ENCODE measurements around the gene IGFALS.

Gene IGFALS

DNA sequence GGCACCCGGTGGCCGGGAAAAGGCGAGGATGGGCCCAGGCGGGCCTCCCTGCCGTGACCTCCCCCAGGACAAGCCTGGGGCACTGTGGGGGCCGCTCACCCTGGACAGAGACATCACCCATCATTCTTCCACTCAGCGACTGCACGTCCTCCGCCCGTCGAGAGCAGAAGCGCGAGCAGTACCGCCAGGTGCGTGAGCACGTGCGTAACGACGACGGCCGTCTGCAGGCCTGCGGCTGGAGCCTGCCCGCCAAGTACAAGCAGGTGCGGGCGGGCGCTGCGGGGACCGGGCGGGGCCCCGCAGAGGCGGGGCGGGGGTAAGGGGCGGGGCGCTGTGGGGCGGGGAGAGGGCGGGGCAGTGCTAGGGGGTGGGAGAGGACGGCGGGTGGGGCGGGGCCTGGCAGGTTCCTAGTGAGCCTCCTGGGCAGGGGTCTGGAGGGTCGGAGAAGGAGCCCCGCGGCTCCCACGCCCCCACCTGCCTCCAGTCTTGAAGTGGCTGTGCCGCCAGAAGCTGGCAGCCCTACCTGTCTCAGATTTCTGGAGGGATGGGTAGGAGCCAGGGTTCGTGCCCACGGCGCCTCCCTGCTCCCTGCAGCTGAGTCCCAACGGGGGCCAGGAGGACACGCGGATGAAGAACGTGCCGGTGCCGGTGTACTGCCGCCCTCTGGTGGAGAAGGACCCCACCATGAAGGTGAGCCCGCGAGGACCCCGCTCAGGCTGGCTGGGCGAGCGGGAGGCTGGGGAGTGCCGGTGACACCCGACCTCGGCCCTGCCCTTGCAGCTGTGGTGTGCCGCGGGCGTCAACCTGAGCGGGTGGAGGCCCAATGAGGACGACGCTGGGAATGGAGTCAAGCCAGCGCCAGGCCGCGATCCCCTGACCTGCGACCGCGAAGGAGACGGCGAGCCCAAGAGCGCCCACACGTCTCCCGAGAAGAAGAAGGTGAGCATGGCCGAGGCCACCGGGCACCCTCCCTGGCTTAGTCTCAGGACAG is 29.7 kb downstream of the IGFALS start:
- no peak for DNase-seq

DNA sequence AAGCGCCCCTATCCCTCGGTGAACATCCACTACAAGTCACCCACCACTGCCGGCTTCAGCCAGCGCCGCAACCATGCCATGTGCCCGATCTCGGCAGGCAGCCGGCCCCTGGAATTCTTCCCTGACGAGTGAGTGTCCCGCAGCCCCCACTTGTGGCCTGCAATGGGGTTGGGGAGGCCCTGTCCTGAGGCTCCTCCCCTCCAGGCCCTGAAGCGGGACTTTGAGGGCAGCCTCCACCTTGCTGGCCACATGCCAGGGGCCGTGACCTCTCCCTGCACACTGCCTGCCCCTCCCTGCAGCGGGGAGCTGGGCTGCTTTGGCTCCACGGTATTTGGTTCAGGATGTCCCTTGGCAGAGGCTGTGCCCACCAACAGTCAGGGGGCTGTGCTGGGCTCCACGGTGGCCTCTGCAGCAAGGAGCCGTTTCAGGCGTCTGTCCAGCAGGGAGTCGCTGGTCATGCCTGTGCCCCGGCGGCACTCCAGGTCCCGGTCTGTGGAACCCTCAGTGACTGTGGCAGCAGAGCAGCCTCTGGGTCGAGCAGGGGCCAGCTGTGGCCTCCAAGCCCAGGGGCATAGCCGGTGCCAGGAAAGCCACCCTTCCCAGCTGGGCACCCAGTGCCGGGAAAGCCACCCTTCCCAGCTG is 30.5 kb downstream of the IGFALS start:
- no peak for DNase-seq

DNA sequence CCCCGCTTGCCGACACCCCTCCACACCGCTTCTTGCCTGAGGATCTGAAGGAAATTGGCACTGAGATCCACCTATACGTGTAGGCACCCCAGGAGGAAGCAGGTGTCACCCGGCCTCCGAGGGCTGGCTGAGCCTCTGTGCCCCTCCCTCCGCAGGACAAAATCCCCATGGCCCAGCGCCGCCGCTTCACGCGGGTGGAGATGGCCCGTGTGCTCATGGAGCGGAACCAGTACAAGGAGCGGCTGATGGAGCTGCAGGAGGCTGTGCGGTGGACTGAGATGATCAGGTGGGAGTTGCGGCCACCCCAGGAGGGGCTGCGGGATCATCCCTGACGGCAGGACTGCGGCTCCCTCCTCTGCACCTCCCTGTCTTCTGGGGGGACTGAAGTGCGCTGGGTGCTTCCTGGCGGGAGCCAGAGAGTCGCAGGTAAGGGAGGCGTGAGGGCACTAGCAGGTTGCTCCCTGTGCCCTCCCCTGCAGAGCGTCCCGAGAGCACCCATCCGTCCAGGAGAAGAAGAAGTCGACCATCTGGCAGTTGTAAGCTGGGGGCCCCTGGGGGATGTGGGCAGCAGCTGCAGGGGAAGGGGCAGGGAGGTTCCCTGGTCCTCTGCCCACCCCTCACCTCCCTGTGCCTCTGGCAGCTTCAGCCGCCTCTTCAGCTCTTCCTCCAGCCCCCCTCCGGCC is 31.2 kb downstream of the IGFALS start:
- DNase-seq: no peak

DNA sequence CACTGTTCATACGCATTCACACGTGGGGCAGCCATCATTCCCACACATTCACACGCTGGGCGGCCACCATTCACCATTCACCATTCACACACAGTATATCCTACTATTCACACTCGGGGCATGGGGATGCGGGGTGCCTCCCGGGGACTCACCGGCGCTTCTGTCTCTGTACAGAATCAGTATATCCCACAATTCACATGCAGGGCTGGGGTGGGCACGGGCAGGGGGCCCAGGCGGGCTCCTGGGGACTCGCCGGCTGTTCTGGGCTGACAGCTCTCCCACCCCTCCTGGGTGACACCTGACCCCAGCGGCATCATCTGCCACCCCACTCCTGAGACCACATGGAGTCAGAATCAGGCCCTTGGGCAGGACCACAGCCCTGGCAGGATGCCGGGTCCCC is 31.8 kb downstream of the IGFALS start:
- DNase-seq: no peak

DNA sequence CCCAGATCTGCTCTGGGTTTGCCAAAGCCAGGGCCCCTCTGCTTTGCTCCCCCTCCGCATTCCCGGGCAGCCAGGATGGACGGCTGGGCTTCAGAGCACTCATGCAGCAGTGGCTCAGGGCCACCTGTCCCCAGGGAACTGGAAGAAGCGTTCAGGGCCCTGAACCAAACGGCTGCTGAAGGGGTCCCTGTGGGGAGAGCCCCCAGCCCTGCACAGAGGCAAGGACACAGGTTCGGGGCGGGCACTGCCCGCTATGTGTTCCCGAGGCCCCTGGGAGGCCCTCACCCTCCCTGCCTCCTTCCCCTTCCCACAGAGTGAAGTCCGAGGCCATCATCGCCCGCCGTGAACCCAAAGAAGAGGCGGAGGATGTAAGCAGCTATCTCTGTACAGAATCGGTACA is 32.6 kb downstream of the IGFALS start:
- DNase-seq: no peak

DNA sequence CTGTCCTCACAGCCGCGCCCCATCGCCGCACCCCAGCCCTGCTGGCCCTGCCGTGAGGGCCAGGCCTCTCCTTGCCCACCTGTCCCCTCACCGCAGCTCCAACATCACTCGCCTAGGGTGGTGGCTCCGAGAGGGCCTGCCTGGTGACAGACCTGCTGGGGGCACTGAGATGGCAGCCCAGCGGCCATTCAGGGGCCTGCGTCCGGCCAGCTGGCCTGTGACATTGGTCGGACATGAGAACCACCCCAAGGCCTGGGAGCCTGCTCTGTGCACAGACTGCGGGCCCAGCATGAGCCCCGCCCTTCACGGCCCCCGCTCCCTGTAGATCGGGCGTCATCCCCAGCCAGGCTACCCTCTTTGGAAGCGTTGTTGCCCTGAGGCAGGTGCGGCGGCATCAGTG is 34.0 kb downstream of the IGFALS start:
- no peak for DNase-seq

DNA sequence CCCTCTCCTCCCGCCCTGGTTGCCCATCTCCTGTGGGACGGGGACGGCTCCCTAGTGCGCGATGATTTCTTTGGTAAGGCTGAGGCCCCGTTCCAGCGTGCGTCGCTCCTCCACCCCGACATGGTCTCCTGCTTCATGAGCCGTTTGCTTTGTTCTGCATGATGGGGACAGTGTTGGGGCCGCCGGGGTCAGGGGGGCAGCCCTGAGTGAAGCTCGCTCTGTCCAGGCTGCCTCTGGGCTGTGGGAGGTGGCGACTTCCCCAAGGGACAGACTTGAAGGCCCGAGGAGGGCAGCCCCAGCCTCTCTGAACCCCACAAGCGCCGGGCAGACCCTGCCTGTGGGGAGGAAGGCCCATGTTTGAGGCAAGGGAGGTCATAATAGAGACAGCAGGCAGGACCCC is 34.6 kb downstream of the IGFALS start:
- no peak for DNase-seq

DNA sequence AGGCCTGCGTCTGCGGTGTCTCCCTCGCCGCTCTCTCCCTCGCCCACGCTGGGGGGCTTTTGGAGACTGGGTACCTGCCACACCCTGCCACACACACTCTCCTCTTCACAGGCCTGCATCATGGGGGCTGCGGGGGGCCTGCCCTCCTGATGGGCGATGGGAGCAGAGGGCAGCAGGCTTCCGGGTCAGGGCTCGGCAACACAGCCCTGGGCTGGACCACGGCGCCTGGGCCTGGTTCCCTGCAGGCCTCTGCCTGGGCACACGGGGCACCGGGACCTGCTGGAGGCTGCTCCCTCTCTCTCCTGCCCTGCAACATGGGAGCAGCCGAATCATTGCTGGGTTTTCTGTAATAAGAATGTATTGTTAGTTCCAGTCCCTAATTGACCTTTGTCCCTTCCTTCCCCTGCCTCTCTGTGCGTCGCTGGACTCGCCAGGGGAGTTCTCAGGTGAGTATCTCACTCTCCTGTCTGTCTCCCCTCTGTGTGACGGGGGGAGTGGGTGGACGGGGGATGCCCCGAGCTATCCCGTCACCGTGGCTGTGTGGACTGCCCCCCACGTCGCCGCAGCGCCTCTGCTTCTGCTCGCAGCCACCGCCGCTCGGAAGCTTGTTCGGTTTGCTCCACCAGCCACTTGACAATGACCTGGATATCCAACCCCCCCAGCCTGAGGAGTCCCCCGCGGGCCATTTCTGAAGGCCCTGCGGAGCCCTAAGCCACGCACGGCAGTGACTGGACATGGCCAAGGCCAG is 35.6 kb downstream of the IGFALS start:
- no peak for DNase-seq

DNA sequence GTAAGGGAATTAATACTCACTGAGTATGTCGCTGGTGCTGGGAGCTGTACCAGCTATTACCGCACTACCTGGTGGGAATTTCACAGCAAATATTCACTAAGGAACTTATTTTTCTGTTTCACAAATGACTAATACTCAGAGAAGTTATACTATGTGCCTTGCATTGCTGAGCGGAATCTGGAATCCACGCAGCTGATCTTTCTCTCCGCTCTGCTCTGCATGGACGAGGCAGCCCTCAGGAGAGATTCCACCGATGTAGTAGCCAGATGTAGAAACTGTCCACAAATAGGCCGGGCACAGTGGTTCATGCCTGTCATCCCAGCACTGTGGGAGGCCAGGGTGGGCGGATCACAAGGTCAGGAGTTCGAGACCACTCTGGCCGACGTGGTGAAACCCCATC is 39.3 kb downstream of the IGFALS start:
- no peak for DNase-seq

DNA sequence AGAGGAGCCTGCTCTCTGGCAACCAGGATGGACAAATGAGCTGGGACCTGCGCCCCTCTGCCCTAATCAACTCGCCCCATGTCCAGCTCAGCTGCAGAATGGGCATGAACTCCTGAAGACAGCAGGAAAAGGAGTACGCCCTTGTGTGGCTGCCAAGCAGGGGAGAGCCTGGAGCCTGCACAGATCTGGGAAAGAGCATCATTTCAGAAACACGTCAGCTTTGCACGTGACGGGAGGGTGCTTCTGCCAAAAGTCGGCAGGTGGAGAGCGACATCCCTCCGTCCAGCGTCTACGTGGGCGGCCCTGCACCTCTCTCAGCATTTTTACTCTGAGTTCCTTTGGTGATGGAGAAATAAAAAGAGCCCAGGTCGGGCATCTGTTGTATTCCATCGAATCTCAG is 40.7 kb downstream of the IGFALS start:
- DNase-seq: no peak

DNA sequence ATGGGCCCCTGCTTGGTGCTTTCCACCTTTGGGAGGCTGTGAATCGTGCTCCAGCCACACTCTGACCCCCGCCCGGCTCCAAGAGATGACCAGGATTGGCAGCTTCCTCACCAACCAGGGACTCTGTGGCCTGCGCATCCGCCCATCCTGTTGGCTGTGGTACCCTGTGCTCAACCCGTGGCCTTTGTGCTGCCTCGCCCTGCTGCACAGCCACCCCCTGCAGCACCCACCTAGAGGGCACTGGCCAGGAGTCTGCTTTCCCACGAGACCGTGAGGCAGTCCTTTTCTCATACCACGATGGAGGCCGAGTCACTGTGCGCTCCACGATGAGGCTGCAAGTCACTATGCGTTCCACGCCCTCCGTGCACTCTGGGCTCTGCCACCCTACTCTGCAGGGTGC is 41.6 kb downstream of the IGFALS start:
- no peak for DNase-seq

DNA sequence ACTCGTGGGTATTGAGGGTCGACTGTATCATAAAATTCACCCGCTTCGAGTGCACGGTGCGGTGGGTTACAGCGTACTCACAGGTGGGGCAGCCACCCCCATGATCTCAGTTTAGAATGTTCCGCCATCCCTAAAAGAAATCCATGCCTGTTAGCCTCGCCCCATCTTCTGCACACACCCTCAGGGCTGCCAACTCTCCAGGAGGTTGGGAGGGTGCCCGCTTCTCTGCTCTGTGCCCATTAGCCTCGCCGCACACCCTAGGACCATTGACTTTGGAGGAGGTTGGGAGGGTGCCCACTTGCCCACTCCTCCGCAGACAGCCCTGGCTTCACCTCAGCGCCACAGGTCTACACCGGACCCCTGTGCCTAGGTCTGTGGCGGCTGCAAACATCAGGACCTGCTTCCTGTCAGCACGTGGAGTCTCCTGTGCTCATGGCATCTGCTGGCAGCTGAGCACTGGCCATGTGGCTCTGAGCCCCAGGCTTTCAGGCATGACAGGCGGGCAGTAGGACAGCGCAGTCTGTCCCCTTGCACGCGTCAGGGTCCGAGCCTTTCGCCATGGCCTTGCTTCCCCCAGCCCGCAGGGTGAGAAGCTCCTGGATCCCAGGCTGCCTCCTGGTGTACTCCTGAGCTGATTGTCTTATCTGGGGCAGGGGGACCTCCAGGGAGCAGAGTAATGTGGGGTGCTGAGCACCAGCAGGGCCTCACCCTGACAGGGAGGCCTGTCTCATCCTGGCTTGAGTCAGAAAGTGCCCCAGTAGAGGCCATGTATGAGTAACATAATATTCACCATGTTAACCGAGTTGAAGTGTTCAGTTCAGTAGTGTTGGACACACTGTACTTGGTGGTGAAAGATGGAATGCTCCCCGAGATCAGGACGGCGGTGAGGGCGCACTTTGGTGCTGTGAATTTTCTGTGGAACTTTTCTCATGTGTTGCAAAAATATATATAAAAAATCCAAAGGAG is 44.1 kb downstream of the IGFALS start:
- DNase-seq: no peak

DNA sequence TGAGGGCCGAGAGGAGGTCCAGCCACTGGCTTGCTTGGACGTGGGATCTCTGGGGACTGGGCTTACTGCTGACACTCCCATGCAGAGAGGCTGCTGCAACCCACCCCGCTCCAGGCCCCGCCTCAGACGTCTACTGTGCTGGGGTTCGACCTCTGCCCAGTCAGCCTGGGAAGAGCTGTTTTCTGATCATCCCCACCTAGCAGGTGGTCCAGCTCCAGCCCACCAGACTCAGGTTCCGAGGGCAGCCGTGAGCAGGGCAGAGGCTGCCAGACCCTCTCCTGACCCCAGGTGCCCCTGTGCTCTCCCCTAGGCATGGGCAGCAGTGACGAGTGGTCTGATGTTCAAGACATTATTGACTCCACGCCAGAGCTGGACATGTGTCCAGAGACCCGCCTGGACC is 45.6 kb downstream of the IGFALS start:
- DNase-seq: no peak

DNA sequence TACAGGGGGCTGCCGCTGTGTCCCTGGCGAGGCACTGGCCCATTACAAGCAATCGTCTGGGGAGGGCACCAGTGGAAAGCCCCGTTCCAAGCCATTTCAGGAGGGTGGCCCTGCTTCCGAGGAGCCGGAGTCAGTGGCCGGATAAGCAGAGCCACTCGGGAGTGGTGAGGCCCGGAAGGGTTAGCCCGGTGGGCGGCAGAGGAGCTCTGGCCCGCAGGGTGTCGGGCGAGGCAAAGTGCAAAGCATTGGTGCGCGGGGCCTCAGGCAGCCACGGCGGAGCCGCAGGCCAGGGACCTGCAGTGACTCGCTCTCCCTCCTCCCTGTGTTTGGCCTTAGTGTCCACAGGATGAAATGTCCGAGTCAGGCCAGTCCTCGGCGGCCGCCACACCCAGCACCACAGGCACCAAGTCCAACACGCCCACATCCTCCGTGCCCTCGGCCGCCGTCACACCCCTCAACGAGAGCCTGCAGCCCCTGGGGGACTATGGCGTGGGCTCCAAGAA is 46.8 kb downstream of the IGFALS start:
- DNase-seq: no peak

DNA sequence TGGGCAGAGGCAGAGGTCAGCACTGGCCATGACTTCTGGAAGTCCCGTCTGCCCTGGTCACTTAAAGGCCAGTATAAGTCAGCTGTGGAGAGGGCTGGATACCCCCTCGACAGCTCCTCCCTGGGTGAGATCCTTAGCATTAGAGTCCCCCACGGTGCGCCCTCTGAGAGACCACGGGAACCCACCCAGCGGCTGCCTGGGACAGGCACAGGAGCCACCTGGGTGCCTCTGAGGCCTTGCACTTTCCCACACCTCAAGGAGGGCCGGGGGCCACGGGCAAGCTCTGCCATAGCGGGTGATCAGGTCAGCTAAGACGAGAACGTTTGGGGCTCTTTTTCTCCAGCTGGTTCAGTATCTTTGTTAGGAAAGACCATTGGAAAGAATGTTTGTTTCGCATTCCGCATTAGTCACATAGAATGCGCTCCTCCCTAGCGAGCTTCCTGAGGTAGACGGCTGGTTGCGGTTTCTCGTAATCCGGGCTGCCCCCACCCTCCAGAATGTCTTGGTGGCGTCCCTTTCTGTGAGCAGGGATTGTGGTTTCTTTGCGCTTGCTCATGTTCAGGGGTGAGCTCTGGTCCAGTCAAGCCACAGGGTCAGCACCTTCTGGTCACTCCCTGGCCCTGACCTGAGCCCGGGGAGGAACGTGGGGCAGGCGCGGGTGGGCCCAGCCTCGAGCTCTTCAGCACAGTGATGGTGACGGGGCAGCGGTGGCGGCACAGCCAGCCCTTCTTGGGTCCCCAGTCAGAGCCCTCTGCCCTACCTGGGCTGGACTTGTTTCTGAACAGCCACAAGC is 47.4 kb downstream of the IGFALS start:
- DNase-seq: no peak

DNA sequence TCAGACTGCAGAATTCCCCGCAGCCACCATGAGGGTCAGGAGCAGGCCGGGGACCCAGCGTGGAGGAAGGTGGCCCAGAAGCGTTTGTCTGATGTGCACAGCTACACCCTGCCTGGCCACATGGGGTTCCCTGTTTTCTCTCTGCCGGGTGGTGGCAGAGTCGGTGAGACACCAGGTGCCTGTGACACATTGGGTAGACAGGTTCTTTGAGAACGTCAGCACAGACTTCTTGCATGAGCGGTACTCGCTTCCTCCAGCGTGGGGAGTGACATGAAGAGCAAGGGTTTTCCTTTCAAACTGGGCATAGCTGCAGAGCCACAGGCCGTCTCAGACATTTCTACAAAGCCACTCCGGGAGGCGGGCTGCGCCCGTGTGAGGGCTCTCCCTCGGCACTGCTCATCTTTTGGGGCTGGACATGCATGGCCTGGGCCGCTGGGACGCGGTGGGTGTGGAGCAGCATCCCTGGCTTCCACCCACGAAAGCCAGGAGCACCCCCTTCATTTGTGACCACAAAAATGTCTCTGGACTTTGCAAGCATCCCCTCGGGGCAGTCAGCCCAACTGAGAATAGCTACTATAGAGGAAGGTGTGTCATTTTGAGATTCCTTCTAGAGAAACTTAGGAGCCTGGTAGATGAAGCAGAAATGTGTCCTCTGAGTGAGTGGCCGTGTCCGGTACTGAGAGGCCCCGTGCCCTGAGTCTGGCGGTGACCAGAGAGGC is 48.2 kb downstream of the IGFALS start:
- DNase-seq: no peak

DNA sequence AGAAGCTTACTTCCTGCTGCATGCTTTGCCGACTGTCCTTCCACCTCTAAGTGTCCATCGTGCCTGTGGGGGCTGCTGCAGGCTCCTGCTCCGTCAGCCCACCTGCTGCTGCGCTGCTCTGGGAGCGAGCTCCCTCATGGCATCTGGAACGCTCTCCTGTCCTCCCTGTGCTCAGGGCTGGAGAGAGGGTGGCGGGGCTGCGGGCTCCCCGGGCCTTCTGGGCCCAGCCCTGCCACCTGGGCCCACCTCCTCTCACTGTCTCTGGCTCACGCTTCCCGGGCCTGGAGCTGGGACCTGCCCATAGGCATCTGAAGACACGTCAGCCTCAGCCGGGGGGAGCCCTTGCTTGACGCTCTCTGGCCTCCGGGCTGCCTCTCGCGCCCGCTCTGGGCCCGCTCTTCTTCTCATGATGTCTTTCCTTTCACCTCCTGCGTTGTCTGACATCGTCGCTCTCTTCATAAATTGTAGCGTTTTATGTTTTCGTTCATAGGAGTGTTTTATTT is 49.1 kb downstream of the IGFALS start:
- no peak for DNase-seq

DNA sequence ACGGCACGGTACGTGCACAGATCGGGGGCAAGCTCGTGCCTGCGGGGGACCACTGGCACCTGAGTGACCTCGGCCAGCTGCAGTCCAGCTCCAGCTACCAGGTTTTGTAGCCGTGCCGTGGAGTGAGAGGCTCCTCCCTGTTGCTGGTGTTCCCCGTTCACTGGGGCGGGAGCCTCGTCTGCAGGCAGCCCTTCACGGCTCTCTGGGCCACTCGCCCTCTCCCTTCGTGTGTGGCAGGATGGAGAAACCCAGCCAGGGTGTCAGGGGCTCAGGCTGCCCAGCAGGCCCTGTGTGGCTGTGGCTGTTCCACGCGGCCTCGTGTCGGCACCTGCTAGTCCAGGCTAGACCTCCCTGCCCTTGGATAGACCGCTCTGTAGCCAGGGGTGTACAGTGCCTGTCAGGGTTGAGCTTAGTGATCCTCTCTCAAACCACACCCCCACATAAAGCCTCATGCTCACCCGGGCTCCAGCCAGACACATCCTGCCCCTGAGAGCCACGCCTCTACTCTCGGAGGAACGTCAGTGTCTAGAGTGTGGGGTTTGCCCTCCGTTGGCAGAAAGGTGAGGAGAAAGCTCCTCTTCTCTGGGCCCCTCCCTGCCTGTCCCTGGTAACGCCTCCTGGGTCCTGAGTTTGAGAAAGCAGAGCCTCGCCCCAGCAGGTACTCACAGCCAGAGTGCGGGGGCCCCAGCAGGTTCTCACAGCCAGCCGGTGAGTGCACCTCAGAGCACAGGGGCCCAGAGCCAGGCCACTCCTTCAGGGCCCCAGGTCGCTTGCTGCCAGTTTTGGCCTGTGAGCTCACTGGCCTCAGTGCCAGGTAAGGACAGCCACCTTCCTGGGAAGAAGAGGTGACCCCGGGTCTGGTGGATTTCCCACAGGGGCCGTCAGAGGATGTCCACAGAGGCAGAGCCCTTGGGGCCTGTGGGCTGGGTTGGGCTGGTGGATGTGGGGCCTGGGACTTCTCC is 49.8 kb downstream of the IGFALS start:
- DNase-seq: no peak
